Nephron progenitor cell (in vitro differentiated cells): ENCODE measurements around the gene PIPOX.

Source experiments
- DNase-seq: peaks from one replicate; pipeline ENCODE4 v3.0.0; 2021
- H3K27ac Mint-ChIP-seq: 2 replicates; pipeline ENCODE4 v1.8.0; 2021; ENCODE audit warnings: mild to moderate bottlenecking, moderate library complexity, mixed read lengths
- H3K27me3 Mint-ChIP-seq: 2 replicates; pipeline ENCODE4 v1.8.0; 2021; ENCODE audit warnings: mild to moderate bottlenecking, low read depth, mixed read lengths; ENCODE audit not compliant: poor library complexity
- H3K36me3 Mint-ChIP-seq: 2 replicates; pipeline ENCODE4 v1.8.0; 2021; ENCODE audit warnings: low read depth, mixed read lengths
- H3K4me1 Mint-ChIP-seq: 2 replicates; pipeline ENCODE4 v1.8.0; 2021; ENCODE audit warnings: mixed read lengths
- H3K4me3 Mint-ChIP-seq: 2 replicates; pipeline ENCODE4 v1.8.0; 2021; ENCODE audit warnings: mild to moderate bottlenecking, moderate library complexity, mixed read lengths
- H3K9me3 Mint-ChIP-seq: 2 replicates; pipeline ENCODE4 v1.8.0; 2021; ENCODE audit warnings: mild to moderate bottlenecking, moderate library complexity, mixed read lengths
- TF ChIP-seq, protein P1 (sequence below): fragments of 200-600 bp; sonication (generic); IDR thresholded peaks from 2 replicates; pipeline ENCODE4 v1.5.0; 2021; ENCODE audit warnings: antibody characterized with exemption

PIPOX gene

DNA sequence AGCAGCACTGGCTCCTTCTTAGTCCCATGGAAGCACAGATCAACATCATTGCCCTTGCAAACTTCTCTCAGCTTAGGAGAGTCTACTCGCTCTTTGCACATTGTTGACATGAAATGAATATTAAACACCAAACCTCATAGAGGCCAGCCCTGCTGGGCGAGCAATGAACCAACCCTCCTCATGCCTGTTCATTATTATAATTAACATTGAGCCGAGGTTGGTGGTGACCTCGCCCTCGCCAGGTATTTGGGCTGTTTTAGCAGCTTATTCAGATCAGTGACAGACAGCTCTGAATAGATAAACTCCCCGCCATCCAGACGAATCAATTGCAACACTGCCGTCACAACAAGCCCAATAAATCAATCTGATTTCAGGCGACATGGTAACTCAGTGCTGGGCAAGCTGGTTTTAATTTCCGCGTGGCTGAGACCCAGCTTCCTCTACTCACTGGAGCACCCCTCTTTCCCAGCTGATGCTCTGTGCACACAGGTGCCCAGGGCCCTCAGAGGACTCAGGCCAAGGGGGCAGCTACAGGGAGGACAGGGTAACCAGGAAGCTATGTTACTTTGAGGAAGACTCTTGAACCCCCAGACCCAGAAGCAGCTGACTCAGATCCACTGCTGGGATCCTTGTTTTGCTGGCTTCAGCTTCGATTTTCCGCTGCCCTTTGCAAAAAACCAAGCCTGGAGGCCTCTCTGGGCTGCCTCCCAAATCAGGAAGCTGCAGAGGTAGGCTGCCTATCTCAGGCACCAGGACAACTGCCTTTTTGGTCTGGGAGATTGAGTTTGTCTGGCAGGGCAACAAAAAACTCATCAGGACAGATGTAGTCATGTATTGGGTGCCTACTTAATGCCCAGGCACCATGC is 26.4 kb upstream of the PIPOX start:
- Mint-ChIP-seq H3K27me3 (peaks cover 47% of the 10 kb centered on the region), H3K4me3 (no peak overlapping the region), H3K27ac (no peak overlapping the region), H3K4me1 (peaks cover 26% of the 10 kb centered on the region), H3K9me3 (no peaks in the 10 kb centered on the region), H3K36me3 (no peaks in the 10 kb centered on the region)
- TF ChIP-seq, protein P1, sequence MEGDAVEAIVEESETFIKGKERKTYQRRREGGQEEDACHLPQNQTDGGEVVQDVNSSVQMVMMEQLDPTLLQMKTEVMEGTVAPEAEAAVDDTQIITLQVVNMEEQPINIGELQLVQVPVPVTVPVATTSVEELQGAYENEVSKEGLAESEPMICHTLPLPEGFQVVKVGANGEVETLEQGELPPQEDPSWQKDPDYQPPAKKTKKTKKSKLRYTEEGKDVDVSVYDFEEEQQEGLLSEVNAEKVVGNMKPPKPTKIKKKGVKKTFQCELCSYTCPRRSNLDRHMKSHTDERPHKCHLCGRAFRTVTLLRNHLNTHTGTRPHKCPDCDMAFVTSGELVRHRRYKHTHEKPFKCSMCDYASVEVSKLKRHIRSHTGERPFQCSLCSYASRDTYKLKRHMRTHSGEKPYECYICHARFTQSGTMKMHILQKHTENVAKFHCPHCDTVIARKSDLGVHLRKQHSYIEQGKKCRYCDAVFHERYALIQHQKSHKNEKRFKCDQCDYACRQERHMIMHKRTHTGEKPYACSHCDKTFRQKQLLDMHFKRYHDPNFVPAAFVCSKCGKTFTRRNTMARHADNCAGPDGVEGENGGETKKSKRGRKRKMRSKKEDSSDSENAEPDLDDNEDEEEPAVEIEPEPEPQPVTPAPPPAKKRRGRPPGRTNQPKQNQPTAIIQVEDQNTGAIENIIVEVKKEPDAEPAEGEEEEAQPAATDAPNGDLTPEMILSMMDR = no peak
- no peak for DNase-seq

DNA sequence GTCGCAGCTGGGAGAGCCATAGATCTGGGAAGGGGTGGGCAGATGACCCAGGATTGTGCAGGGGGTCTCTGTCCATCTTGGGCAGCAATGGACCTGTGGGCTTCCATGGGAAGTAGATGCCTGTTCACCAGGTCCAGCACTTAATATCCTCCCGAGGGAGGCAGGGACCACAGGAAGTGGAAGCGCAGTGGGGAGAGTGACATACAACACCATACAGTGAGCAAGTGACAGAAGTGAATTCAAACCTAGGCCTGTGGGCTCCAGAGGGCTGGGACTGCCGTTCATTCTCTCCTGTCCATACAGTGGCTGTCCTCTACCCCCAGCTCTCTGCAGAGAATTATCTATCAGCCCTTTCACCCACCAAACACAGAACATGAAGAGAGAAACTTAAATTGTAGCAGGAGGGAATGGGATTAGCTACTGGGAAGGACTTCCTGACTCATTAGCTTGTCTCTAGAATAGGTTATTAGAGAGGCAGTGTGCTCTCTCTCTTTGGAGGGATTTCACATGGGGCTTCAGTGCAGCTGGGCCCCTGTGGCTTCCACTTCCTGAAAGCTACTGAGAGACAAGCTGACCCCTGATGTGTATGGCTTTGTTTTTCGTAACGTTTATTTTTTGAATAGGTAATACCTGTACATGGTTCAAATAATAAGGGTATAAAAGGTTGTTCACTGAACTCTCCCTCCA is 24.0 kb upstream of the PIPOX start:
- DNase-seq = no peak
- Mint-ChIP-seq H3K27ac (no peak overlapping the region), H3K4me1 (peaks cover 26% of the 10 kb centered on the region), H3K9me3 (no peaks in the 10 kb centered on the region), H3K36me3 (no peaks in the 10 kb centered on the region), H3K27me3 (peaks cover 53% of the 10 kb centered on the region), H3K4me3 (no peak overlapping the region)
- TF ChIP-seq, protein P1 = no peak

DNA sequence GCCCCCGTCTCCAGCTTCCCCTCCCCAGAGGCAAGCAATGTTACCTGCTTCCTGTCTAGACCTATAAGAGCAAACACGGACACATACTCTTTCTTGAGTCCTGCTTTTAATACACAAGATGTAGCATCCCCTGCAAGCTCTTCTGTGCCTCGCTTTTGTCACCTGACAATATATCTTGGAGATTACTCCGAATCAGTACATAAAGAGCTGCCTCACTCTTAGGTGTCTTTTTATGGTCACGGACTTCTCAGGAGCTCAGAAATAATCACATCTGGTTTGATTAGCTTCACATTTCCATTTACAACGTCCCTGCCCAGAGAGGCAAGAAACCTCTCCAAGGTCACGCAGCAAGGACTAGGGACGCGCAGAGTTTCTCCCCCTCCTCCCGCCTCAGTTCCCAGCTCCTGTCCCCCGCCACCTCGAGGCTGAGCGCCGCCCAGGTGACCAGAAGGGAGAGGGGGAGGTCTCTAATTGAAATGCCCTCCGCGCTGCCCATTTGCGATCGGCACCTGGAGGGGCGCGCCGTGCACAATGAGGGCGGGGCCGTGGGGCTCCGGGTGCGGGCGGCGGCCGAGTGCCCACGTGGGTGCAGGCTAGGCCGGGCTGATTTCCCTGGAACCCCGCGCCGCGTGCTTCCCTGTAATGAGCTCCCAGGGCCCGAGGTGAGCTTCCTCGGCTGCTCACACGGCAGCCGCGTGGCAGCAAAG is 23.3 kb upstream of the PIPOX start:
- TF ChIP-seq, protein P1 = no peak
- Mint-ChIP-seq H3K4me1 (peaks cover 25% of the 10 kb centered on the region), H3K27me3 (peaks cover 57% of the 10 kb centered on the region), H3K9me3 (no peaks in the 10 kb centered on the region), H3K4me3 (no peak overlapping the region), H3K36me3 (no peaks in the 10 kb centered on the region), H3K27ac (no peak overlapping the region)
- peak; percentile 54 for DNase-seq

DNA sequence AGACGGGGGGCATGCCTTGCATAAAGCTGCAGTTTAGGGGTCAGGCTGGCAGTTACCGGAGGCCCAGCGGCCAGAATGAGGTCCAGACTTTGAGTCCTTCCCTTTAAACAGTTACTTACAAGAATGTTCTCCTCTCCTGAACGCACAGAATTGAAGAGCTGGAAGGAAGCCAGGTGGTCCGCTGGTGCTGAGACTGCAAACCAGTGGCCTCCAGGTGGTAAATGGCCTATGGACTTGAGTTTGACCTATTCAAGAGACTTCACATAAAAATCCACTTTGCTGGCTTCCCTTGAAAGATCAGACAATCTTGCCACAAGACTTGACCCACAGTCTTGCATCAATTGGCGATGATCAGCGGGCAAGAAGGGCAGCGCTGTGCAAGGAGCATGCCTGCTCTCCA is 22.4 kb upstream of the PIPOX start:
- Mint-ChIP-seq H3K27me3 (peaks cover 51% of the 10 kb centered on the region), H3K27ac (no peak overlapping the region), H3K36me3 (no peaks in the 10 kb centered on the region)

DNA sequence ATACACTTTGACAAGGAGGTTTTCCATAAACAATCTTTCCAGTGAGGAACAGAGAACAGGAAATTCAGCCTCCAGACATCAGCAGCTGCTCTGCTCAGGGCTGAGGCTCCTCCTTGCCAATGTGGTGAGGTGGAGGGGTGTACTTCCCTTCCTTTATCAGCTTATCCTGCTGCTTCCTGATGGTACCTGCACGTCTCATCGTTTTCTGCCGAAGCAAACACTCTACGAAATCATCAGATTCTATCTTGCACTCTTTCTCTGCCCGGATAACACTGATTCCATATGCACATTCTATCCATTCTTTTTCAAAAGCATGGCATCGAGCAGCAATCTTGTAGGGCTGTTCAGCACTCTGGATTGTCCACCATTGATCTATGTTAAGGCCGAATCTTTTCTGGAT is 21.7 kb upstream of the PIPOX start:
- peak overlapping the region; percentile 49 for H3K4me3 Mint-ChIP-seq
- no peak for DNase-seq
- no peak overlapping the region for H3K27ac Mint-ChIP-seq
- no peaks in the 10 kb centered on the region for H3K9me3 Mint-ChIP-seq
- peaks cover 19% of the 10 kb centered on the region for H3K4me1 Mint-ChIP-seq
- H3K27me3 Mint-ChIP-seq = peaks cover 51% of the 10 kb centered on the region
- TF ChIP-seq, protein P1 = no peak
- no peaks in the 10 kb centered on the region for H3K36me3 Mint-ChIP-seq

More for the DNA sequence above, 22.4 kb upstream of the PIPOX start:
- Mint-ChIP-seq H3K4me1 (peaks cover 19% of the 10 kb centered on the region), H3K4me3 (no peak overlapping the region), H3K9me3 (no peaks in the 10 kb centered on the region)
- no peak for DNase-seq
- TF ChIP-seq, protein P1 = no peak
